Stimulated activated CD8-positive, alpha-beta memory T cell treated with anti-CD3 and anti-CD28 coated beads, Interleukin-7, amount 100 ng/mL, for 48 hours (primary cell): Measurements from ENCODE around the gene GSTM3.
"Not testable (repeated sequence)": the region's sequence is repeated elsewhere in the genome, so short reads cannot be mapped to it uniquely, and the experiment has no call there.

Source experiments
- DNase-seq, 2 donors: peaks; one replicate each; pipeline ENCODE4 v3.0.0-alpha.2; 2020; ENCODE audit warnings: low read depth in 1 of 2; ENCODE audit errors: extremely low read depth in 1 of 2

Gene GSTM3

GRCh38 chr1:109708949-109709348, 31.9 kb downstream of the GSTM3 start:
- not testable (repeated sequence) for DNase-seq

- DNase-seq = no peak
These were observed 35.4 kb downstream of the GSTM3 start for GRCh38 chr1:109705411-109705810.

DNA sequence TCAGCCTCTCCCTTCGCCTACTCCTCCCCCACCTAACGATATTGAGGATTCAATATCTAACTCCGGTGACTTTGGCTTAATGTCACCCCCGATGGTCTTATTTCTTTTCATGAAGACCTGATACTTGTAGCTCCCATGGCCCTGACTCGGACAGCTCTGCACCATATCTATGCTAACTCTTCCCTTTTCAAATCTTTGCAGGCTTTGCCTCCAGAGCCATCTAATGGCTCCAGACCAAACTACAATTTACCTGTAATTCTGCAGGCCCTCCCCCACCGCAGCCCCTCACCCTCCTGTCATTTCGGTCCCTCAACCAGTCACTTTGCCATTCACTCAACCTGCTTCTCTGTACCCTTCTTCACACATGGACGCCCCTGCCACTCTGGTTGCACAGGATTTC, 36.7 kb downstream of the GSTM3 start:
- no peak for DNase-seq

- DNase-seq = not testable (repeated sequence)
These were observed 37.9 kb downstream of the GSTM3 start for GRCh38 chr1:109702940-109703339.

DNA sequence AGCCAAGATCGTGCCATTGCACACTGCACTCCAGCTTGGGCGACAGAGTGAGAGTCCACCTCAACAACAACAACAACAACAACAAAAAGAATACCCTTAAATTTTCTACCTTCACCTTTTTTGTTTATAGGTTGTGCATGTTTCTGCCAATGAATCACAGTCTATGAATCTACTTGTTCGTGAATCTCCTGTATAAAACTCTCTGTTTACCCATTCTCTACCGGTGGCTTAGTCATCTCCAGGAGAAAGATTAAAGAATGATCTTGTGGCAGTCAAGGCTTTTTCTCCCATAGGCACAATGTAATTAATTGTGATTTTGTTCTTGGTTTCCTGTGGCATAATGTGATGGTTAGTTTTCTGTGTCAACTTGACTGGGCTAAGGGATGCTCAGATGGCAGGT, 43.0 kb downstream of the GSTM3 start:
- not testable (repeated sequence) for DNase-seq

- DNase-seq = no peak
These were observed 43.8 kb downstream of the GSTM3 start for GRCh38 chr1:109697066-109697465.

GRCh38 chr1:109695138-109695537, 45.7 kb downstream of the GSTM3 start:
- DNase-seq = not testable (repeated sequence)

DNA sequence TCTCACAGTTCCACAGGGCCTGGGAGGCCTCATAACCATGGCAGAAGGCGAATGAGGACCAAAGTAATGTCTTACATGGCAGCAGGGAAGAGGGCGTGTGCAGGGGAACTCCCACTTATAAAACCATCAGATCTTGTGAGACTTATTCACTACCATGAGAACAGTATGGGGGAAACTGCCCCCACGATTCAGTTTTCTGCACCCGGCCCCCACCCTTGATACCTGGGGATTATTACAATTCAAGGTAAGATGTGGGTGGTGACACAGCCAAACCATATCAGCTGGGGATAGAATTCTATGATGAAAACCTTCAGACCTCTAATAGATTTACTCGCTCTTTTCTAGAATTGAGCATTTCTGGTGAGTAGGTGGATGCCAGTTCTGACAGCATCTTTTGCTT, 46.4 kb downstream of the GSTM3 start:
- DNase-seq = not testable (repeated sequence)

- no peak for DNase-seq
These were observed 49.1 kb downstream of the GSTM3 start for GRCh38 chr1:109691759-109692158.

GRCh38 chr1:109689844-109690405, 50.9 kb downstream of the GSTM3 start:
- no peak for DNase-seq

- DNase-seq = peak in 1 of 2 donors; percentile 75
These were observed 53.0 kb downstream of the GSTM3 start, which contains the start of gene GSTM1 for GRCh38 chr1:109687641-109688499. GSTM1 (plus strand) TSS chr1:109687817; CDS start chr1:109687874, 57 bp downstream.

- DNase-seq = not testable (repeated sequence)
These were observed 53.7 kb downstream of the GSTM3 start for GRCh38 chr1:109687109-109687508.

- DNase-seq = not testable (repeated sequence)
These were observed 54.9 kb downstream of the GSTM3 start for GRCh38 chr1:109685890-109686289.

DNA sequence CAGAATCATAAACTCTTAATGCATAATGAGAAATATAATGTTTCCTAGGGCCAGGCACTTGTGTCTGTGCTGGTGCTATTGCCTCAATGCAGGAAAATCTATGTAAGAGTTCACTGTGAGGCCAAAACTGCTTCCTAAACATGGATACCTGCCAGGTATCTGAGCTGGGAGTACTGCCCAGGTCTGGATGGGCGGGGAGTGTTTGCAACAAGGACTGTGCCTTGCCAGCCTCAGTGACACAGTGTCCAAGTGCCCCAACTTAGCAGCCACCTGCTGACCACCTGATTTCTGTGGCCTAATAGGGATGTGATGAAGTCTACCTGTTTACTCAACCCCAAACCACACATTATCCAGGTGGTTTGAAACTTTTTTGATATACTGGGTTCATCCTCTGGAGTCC, 55.4 kb downstream of the GSTM3 start:
- not testable (repeated sequence) for DNase-seq

- not testable (repeated sequence) for DNase-seq
These were observed 56.1 kb downstream of the GSTM3 start for GRCh38 chr1:109684777-109685176.
